Astrocyte of the spinal cord (primary cell): Measurements from ENCODE around the gene LYAR.
"Not testable (repeated sequence)": the region's sequence is repeated elsewhere in the genome, so short reads cannot be mapped to it uniquely, and the experiment has no call there.

ENCODE experiments used
- DNase-seq: peaks from one replicate; pipeline ENCODE4 v3.0.0; 2011; ENCODE audit warnings: low read depth, low spot score
- H3K4me3 ChIP-seq: 2 replicates; pipeline ENCODE4 v1.5.1; 2011; ENCODE audit warnings: low read depth, mild to moderate bottlenecking, low read length, moderate library complexity
- CTCF ChIP-seq: IDR thresholded peaks from 2 replicates; pipeline ENCODE4 v1.5.1; 2012; ENCODE audit warnings: low read depth, mild to moderate bottlenecking, low read length, inconsistent platforms
- in situ Hi-C: cut with HindIII; loops from 2 replicates; pipeline ENCODE4 v1.10.0; 2017; ENCODE audit warnings: low sequenced_read_pairs

Gene LYAR

GRCh38 chr4:4259484-4260100 is 30.4 kb downstream of the LYAR start:
- in situ Hi-C loops: no loop called here
- TF ChIP-seq CTCF: no peak

GRCh38 chr4:4257705-4258104 is 32.2 kb downstream of the LYAR start:
- in situ Hi-C loops, DNase-seq, H3K4me3 ChIP-seq: not testable (repeated sequence)

More at GRCh38 chr4:4259484-4260100, 30.4 kb downstream of the LYAR start:
- DNase-seq: no peak
- H3K4me3 ChIP-seq: no peak overlapping the region

- no peak overlapping the region for H3K4me3 ChIP-seq
- in situ Hi-C loops: no loop called here
- no peak for DNase-seq
- TF ChIP-seq CTCF: no peak
These were observed 33.2 kb downstream of the LYAR start for GRCh38 chr4:4256799-4257198.

GRCh38 chr4:4254666-4255065 is 35.3 kb downstream of the LYAR start:
- H3K4me3 ChIP-seq: no peak overlapping the region
- TF ChIP-seq CTCF: no peak
- in situ Hi-C loops: no loop called here
- DNase-seq: no peak

- TF ChIP-seq CTCF: no peak
- no peak for DNase-seq
- in situ Hi-C loops: no loop called here
- H3K4me3 ChIP-seq: no peak overlapping the region
These were observed 35.8 kb downstream of the LYAR start for GRCh38 chr4:4254199-4254598.

- TF ChIP-seq CTCF: no peak
These were observed 40.1 kb downstream of the LYAR start for GRCh38 chr4:4249866-4250265.

GRCh38 chr4:4249342-4249741 is 40.6 kb downstream of the LYAR start:
- in situ Hi-C loops, DNase-seq, H3K4me3 ChIP-seq: not testable (repeated sequence)

More at GRCh38 chr4:4249866-4250265, 40.1 kb downstream of the LYAR start:
- no peak for DNase-seq
- in situ Hi-C loops: no loop called here
- H3K4me3 ChIP-seq: no peak overlapping the region

- TF ChIP-seq CTCF: no peak
- DNase-seq: no peak
- in situ Hi-C loops: no loop called here
- peak overlapping the region; percentile 81 for H3K4me3 ChIP-seq
These were observed 41.1 kb downstream of the LYAR start for GRCh38 chr4:4248885-4249203.
